GM18499 (cell line): ENCODE measurements around the gene TRAPPC5.

ENCODE experiments used
- ATAC-seq: cut with Tn5 transposase; IDR thresholded peaks from one replicate; pipeline ENCODE4 v1.9.1; 2021; ENCODE audit warnings: moderate number of reproducible peaks; ENCODE audit not compliant: insufficient read depth, unreplicated experiment

Gene TRAPPC5

DNA sequence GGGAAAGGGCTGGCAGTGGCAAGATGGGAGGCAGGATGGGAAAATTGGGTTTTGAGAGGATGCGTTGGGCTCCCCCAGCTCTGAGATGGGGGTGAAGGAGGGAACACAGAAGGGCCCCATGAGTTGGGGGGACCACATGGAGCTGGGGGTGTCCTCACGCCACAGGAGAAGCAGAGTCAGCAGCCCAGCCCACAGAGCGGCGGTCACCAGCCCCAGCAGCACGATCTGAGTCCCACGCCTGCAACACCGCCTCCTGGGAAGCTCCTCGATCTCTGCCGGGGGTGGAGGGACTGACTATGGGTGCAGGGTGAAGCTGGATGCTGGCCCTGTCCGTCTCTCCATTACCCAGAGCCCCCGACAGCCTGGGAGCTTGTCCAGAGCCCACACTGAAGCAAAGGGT is 17.9 kb downstream of the TRAPPC5 start:
- ATAC-seq, result no peak

DNA sequence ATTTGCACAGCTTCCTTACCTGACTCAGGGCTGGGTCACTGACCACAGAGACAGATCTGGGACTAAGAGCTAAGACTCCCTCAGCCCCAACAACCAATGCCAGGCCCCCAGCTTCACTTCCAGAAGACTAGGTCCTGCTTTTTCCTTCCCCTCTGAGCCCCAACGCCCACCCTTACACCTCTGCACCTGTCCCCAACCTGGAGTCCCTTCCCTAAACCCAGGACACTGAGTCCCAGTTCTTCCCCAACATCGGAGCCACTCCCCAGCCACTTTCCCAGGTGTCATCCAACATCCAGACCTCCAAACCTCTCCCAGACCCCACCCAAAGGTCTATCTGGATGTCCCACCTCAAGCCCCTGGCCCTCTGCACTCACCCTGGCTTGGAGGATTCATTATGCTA is 18.4 kb downstream of the TRAPPC5 start:
- ATAC-seq, result no peak

- ATAC-seq, result no peak
Measured at GRCh38 chr19:7699417-7700401, 19.1 kb downstream of the TRAPPC5 start.

DNA sequence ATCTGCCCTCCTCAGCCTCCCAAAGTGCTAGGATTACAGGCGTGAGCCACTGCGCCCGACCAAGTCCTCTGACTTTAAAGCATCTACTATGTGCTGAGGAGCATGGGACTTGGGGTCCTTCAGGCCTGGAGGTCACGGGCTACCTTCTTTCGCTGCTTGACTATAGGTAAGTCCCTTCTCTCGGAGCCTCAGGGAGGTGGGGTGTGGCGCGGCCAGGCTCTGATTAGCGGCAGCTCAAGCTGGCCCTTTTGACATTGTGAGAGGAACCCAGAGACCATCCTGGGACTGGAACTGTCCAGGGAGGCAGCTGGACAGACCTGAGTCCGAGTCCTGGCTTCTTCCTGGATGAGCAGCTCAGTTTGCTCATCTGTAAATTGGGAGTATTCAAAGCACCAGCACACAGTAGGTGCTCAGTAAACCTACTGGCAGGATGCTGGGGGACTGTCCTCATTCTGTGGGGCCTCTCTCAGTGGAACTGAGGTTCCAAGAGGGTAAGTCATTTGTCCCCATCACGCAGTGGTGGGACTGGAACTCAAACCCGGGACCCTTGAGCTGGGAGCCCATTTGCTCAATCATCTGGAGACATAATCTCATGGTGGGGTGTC is 20.5 kb downstream of the TRAPPC5 start:
- ATAC-seq, result no peak

DNA sequence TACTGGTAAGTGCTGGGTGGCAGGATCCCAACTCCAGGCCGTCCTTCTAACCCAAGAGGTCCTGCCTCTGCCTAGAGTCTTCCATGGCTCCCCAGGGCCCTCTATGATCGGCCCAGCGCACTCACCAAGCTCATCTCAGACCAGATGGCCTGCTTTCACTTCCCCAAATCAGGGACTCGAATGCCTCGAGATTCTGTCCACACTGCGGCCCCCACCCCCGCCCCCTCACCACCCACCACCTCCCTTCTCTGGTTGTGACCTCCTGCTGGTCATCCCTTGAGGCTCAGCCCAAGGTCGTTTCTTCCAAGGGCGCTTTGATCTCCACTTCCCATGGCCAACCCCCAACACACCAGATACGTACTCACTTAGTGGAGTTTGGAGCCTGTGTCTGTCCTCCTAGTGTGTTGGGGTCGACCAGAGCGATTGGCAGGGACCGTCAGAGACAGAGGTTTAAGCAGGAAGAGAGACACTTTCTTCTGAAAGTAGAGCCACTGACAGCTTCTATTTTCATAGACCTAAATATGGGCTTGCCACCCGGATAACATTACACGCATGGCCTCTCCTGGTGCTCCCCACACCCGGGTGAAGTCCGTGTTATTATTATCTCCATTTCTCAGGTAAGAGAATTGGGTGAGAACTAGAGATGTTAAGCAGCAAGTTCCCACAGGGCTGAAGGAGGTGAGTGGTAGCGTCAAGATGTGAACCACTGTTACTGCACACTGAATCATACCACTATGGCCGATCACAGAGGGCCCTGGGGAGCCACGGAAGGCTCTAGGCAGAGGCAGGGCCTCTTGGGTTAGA is 21.2 kb downstream of the TRAPPC5 start, which contains the start of gene FCER2:
Gene FCER2, minus strand, starts transcription at position 478 of the 804 bp plus-strand sequence. CDS start 2,371 bp downstream, outside the sequence.
- no peak for ATAC-seq

GRCh38 chr19:7703332-7703731 is 22.7 kb downstream of the TRAPPC5 start:
- no peak for ATAC-seq

DNA sequence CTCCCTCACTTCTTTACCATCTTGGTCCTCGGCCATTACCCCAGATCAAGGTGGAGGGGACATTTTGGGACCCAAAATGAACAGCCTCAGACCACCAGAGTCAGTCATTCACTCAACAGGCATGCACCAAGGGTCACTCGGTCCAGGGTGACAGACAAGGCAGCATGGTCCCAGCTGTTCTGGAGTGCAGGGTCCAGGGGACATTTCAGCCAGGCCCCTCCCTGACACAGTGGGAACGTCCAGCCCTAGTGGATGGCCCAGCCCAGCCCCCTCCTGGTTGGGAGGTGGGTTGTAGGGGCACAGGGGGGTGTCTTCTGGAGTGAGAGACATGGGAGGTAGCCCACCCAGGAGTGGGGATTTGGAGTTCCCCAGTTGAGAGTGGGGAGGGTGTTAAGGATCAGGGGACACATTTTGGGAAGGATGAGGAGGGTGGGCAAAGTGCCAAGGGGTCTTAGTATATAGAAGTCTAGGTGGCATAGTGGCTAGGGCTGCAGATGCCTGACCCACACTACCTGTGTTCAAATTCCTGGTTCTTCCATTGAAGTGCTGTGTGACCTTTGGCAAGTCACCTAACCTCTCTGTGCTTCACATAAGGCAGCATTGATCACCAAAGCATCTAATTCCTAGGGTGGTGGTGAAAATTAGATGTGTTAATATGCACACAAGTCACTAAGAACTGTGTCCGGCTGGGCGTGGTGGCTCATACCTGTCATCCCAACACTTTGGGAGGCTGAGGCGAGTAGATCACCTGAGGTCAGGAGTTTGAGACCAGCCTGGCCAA is 23.8 kb downstream of the TRAPPC5 start:
- ATAC-seq, result no peak

DNA sequence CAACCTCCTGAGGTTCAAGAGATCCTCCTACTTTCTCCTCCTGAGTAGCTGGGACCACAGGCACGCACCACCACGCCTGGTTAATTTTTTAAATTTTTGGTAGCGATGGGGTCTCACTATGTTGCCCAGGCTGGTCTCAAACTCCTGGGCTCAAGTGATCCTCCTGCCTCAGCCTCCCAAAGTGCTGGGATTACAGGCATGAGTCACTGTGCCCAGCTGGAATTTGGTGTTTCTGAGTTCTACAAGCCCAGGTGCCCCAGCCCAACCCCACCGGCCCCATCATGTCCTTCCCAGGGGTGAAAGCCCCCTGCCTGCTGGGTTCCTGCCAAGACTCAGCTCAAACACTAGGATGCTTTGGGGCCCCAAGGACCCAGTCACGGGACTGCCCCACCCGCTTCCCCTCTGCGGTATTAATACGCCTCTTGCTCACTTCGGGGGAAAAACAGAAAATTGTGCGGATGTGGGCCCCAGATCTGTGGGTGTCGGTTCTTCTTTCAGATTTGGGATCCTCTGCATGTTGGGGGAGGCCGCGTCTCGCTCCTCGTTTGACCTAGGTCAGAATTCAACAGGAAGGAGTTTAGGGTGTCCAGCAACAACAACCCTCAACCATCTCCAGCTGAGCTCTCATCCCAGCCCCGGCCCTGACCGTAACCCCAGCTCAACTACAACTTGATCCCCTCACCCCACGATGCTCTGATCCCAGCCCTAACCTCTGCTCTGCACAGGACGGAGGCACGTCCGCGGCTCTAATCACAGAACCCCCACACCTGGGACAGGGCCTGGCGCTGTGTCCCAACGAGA is 25.0 kb downstream of the TRAPPC5 start:
- ATAC-seq, result no peak

- no peak for ATAC-seq
Measured at GRCh38 chr19:7706188-7706954, 25.7 kb downstream of the TRAPPC5 start.

DNA sequence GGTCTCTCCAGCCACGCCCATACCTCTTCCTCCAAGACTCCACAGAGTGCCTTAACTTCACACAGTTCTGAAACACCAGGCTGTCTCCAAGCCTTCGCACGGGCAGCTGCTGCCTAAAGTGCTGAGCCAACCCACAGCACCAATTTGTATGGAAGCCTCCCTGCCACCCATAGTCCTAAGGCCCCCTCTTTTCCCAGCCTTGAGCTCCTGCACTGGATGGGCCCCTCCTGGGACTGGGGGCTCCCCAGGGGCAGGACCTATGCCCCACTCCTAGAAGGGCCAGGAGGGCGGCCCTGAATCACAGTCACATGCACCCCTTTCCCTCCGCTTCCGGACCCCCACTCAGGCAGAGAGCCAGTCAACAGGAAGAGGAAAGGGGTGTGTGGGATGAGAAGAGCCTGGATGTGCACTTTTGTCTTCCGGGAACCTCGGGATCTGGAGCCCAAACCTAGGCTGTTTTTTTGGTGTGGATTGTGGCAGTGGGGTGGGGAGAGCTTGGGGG is 26.4 kb downstream of the TRAPPC5 start:
- no peak for ATAC-seq

DNA sequence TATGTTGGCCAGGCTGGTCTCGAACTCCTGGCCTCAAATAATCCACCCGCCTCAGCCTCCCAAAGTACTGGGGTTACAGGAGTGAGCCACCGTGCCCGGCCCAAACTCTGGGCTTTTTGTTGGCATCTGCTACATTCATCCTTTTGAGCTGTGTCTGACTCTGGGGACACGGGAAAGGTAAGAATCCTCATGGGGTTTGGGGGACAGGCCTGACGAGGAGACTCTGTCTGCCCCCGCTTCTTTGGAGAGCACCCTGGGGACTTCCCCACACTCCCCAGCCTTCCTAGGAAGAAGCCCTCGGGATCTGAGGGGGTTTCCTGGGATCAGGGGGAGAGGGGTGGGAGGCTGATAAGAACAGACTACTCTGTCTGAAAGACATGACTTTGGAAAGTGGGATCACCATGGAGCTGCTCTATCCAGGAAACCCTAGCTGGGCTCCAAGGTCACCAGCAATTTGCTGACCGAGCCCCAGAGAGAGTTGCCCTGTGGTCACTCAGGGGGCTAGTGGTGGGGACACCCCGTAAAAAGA is 29.4 kb downstream of the TRAPPC5 start:
- no peak for ATAC-seq

GRCh38 chr19:7710616-7711015 is 30.0 kb downstream of the TRAPPC5 start:
- no peak for ATAC-seq

DNA sequence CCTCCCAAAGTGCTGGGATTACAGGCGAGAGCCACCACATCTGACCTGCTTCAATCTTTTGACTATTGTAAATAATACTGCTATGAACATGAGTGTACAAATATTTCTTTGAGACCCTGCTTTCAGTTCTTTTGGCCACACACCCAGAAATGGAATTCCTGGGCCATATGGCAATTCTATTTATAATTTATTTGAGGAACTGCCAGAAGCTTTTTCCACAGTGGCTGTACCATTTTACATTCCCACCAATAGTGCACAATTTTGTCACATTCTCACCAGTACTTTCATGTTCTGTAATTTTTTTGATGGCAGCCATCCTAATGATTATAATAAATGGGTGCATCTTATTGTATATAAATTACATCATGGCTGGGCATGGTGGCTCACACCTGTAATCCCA is 35.0 kb downstream of the TRAPPC5 start:
- ATAC-seq, result no peak

DNA sequence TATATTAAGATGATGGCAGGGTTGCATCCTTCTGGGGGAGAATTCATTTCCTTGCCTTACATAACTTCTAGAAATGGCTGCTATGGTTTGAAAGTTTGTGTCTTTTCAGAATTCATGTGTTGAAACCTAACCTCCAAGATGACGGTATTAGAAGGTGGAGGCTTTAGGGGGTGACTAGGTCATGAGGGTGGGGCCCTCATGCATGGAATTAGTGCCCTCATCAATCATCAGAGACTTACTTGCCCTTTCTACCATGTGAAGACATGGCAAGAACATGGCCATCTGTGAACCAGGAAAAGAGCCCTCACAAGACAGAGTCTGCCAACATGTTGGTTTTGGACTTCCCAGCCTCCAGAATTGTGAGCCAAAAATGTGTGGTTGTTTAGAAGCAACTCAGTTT is 36.1 kb downstream of the TRAPPC5 start:
- ATAC-seq, result no peak

DNA sequence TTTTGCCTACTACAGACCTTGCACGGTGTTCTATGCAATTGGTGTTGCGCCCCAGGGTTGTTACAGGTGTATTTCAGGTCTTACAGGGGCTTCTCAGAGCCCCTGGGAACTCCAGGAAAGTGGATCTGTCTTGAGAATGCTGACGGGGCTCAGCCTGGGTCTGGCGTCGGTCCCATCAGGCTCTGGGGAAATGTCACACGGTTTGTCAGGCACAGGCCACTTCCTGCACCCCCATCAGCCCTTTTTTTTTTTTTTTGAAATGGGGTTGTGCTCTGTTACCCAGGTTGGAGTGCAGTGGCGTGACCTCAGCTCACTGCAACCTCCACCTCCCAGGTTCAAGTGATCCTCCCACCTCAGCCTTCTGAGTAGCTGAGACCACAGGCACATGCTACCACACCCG is 38.0 kb downstream of the TRAPPC5 start:
- no peak for ATAC-seq

DNA sequence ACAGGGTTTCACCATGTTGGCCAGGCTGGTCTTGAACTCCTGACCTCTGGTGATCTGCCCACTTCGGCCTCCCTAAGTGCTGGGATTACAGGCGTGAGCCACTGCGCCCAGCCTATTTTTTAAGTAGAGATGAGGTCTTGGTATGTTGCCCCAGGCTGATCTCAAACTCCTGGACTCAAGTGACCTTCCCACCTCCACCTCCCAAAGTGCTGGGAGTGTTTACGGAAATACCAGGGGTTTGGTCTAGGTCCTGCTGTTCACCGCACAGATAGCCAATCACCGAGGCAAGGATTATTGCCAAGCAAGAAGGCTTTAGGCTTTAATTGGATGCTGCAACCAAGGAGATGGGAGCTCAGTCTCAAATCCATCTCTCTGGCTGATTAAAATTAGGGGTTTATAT is 39.7 kb downstream of the TRAPPC5 start:
- ATAC-seq, result no peak

- ATAC-seq, result no peak
Measured at GRCh38 chr19:7722231-7722651, 41.6 kb downstream of the TRAPPC5 start.

DNA sequence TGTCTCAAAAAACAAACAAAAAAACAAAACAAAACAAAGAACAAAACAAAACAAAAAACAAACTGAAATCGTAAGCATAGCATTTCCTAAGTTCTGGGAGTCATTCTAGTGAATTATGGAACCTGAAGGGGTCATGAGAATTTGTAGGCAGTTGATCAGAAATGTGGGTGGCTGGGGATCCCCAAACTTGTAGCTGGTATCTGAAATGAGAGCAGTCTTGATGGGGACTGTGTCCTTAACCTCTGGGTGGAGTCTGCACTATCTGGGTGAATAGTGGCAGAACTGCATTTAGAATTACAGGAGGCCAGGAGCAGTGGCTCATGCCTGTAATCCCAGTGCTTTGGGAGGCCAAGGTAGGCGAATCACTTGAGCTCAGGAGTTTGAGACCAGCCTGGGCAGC is 45.2 kb downstream of the TRAPPC5 start:
- no peak for ATAC-seq
